CD4-positive, alpha-beta T cell (primary cell): ENCODE data around the gene GSTT4. TPM values are rescaled to one million over a fixed set of nuclear protein-coding genes. Genes with fewer than 3 reads are reported as not detected.
"Not testable (repeated sequence)": the region's sequence is repeated elsewhere in the genome, so short reads cannot be mapped to it uniquely, and the experiment has no call there.

Experiments used
- ATAC-seq: fragments of 200-7000 bp; cut with Tn5 transposase; one replicate; pipeline ENCODE4 v1.10.0; 2022; ENCODE audit warnings: mild to moderate bottlenecking; ENCODE audit not compliant: poor library complexity
- CTCF ChIA-PET: fragments of 350-600 bp; sonication (Branson Sonifier 250); formaldehyde crosslinking; loops from one replicate; lab custom pipeline; 2021; ENCODE audit warnings: antibody characterized with exemption, inconsistent platforms; lab: Charles Lee
- POLR2A ChIA-PET: fragments of 350-600 bp; sonication (Branson Sonifier 250); formaldehyde crosslinking; loops from one replicate; lab custom pipeline; 2021; ENCODE audit warnings: antibody characterized with exemption, inconsistent platforms; lab: Charles Lee
- DNase-seq, 14 experiments: peaks; one replicate each; pipeline ENCODE4 v3.0.0-alpha.2; 2013 to 2020; ENCODE audit warnings: mixed read lengths in 2 of 14
- H3K27ac ChIP-seq, 2 donors: one replicate each; pipeline versions ENCODE4 v1.5.1 to v1.7.0; 2013; ENCODE audit warnings: low read length in 2 of 2, low read depth in 1 of 2, mild to moderate bottlenecking in 1 of 2
- H3K27me3 ChIP-seq, 2 experiments: 1 replicate in 1 of 2; 2 replicates in 1 of 2; pipeline versions ENCODE4 v1.6.1 to v1.7.0; 2013; ENCODE audit warnings: low read length in 2 of 2, control low read depth in 1 of 2, mild to moderate bottlenecking in 1 of 2, moderate library complexity in 1 of 2; ENCODE audit not compliant: insufficient read depth in 2 of 2, control insufficient read depth in 1 of 2
- H3K36me3 ChIP-seq: one replicate; pipeline ENCODE4 v1.6.1; 2013; ENCODE audit warnings: low read length, control low read depth; ENCODE audit not compliant: insufficient read depth
- H3K4me1 ChIP-seq: one replicate; pipeline ENCODE4 v1.6.1; 2013; ENCODE audit warnings: low read length, control low read depth; ENCODE audit not compliant: insufficient read depth
- H3K4me3 ChIP-seq: one replicate; pipeline ENCODE4 v1.5.1; 2013; ENCODE audit warnings: mild to moderate bottlenecking, low read length, moderate library complexity
- H3K9me3 ChIP-seq, 2 experiments: 1 replicate in 1 of 2; 2 replicates in 1 of 2; pipeline versions ENCODE4 v1.6.1 to v1.7.0; 2013; ENCODE audit warnings: low read length in 2 of 2, mild to moderate bottlenecking in 2 of 2, control low read depth in 1 of 2, moderate library complexity in 1 of 2; ENCODE audit not compliant: control insufficient read depth in 1 of 2, insufficient read depth in 1 of 2
- H3K27ac Mint-ChIP-seq: one replicate; pipeline ENCODE4 v1.8.0; 2020; ENCODE audit warnings: mixed read lengths
- H3K27me3 Mint-ChIP-seq: one replicate; pipeline ENCODE4 v1.8.0; 2021; ENCODE audit warnings: mixed read lengths
- H3K36me3 Mint-ChIP-seq: one replicate; pipeline ENCODE4 v1.8.0; 2021; ENCODE audit warnings: low read depth, mixed read lengths
- H3K4me1 Mint-ChIP-seq: one replicate; pipeline ENCODE4 v1.8.0; 2021; ENCODE audit warnings: low read depth, mixed read lengths
- H3K4me3 Mint-ChIP-seq: one replicate; pipeline ENCODE4 v1.8.0; 2020; ENCODE audit warnings: mild to moderate bottlenecking, mixed read lengths
- H3K9me3 Mint-ChIP-seq: one replicate; pipeline ENCODE4 v1.8.0; 2020; ENCODE audit warnings: mixed read lengths
- intact Hi-C, 2 experiments: fragments of 100-400 bp; cut with DNase I in 1 of 2; cut with micrococcal nuclease in 1 of 2; formaldehyde crosslinking; loops; one replicate each; pipeline versions ENCODE4 v1.15.1 to v1.9.0; 2023 to 2025; cut with DNase I, micrococcal nuclease
- total RNA-seq, 174 experiments: library from RNA in 2 of 174; stranded (reverse) in 2 of 174; gene quantifications; one replicate each; pipeline ENCODE4 v1.2.3 and lab custom pipeline; 2021 to 2026
- TF ChIP-seq, protein P1 (sequence below): fragments of 200-600 bp; IDR thresholded peaks from one replicate; pipeline ENCODE4 v1.8.0; 2022; ENCODE audit warnings: antibody characterized with exemption, mild to moderate bottlenecking

GSTT4 gene
- total RNA-seq, 2 experiments from 2014 or later, result not detected

DNA sequence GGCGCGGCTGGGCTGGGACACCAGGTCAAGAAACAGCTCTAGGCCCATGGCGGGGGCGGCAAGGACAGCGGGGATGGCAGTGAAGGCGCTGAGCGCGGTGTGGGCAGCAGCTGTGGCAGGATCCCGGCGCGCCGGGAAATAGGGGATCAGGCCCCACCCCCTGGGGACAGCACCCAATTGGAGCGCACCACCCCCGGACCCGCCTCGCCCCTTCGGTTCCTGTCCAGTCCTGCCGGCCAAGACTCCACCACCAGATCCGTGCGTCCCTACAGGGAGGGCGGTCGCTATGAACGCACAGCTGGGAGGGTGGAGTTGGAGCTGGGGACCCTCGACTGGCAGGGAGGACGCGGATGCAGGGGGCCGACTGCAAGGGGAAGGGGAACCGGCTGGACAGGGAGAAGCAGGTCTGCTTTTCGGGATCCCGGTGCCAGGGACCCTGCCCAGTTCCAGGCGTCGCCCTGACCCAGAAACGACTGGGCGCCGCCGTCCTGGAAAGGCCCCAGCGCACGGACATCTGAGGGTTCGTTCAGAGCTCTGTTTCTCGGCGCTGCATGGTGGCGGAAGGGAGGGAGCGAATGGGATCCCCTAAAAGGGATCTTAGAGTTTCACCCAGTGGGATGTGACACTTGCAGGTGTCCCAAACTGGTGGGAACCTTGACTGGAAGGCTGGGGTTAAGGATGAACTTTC, 44.0 kb downstream of the GSTT4 start, which contains the start of gene GSTT2B:
GSTT2B (minus strand) TSS at position 112 of the 688 bp plus-strand sequence; CDS start at position 48, 64 bp downstream.
- H3K36me3 ChIP-seq, H3K4me1 ChIP-seq, H3K9me3 Mint-ChIP-seq, H3K9me3 ChIP-seq, H3K27ac ChIP-seq, H3K4me3 ChIP-seq, intact Hi-C loops, H3K27me3 ChIP-seq, H3K27me3 Mint-ChIP-seq, H3K4me3 Mint-ChIP-seq, H3K36me3 Mint-ChIP-seq, H3K4me1 Mint-ChIP-seq, CTCF ChIA-PET, DNase-seq, H3K27ac Mint-ChIP-seq, POLR2A ChIA-PET, ATAC-seq: not testable (repeated sequence)

DNA sequence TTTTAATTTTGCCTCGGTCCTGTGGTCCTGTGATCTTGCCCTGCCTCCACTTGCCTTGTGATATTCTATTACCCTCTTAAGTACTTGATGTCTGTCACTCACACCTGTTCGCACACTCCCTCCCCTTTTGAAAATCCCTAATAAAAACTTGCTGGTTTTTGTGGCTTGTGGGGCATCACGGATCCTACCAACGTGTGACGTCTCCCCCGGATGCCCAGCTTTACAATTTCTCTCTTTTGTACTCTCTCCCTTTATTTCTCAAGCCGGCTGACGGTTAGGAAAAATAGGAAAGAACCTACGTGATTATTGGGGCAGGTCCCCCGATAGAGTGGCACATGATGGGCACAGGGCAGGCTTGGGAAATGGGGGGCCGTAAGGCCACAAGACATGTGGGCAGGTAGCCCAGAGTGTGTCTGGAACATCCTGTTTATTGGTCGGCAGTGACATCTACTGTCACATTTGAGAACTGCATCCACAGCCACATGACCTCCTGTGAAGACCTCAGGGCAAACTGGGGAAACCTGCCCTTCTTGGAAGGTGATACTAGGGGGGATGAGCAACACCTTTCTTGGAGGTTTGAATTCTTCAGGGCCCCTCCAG, 48.9 kb downstream of the GSTT4 start:
- DNase-seq (peak; percentile 50 to 89 (median 75)), ATAC-seq (peak; percentile 96)
- H3K27me3 Mint-ChIP-seq, POLR2A ChIA-PET, H3K27ac Mint-ChIP-seq, H3K9me3 ChIP-seq, H3K36me3 Mint-ChIP-seq, H3K4me3 Mint-ChIP-seq, H3K27me3 ChIP-seq, H3K4me1 ChIP-seq, H3K36me3 ChIP-seq, H3K4me3 ChIP-seq, H3K4me1 Mint-ChIP-seq, H3K9me3 Mint-ChIP-seq, H3K27ac ChIP-seq: not testable (repeated sequence)
- intact Hi-C loops, result loop anchor here in 1 of 2 experiments (5.0 kb wide), 1 partner anchor 414 kb away; no protein-coding TSS in a partner anchor
- CTCF ChIA-PET, result interaction anchor here (0.6 to 1.3 kb wide), 3 partner anchors 96 to 219 kb away, joined by 3 to 6 read pairs (median 3); no protein-coding TSS in a partner anchor
- TF ChIP-seq, protein P1, sequence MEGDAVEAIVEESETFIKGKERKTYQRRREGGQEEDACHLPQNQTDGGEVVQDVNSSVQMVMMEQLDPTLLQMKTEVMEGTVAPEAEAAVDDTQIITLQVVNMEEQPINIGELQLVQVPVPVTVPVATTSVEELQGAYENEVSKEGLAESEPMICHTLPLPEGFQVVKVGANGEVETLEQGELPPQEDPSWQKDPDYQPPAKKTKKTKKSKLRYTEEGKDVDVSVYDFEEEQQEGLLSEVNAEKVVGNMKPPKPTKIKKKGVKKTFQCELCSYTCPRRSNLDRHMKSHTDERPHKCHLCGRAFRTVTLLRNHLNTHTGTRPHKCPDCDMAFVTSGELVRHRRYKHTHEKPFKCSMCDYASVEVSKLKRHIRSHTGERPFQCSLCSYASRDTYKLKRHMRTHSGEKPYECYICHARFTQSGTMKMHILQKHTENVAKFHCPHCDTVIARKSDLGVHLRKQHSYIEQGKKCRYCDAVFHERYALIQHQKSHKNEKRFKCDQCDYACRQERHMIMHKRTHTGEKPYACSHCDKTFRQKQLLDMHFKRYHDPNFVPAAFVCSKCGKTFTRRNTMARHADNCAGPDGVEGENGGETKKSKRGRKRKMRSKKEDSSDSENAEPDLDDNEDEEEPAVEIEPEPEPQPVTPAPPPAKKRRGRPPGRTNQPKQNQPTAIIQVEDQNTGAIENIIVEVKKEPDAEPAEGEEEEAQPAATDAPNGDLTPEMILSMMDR, result peak; percentile 76

DNA sequence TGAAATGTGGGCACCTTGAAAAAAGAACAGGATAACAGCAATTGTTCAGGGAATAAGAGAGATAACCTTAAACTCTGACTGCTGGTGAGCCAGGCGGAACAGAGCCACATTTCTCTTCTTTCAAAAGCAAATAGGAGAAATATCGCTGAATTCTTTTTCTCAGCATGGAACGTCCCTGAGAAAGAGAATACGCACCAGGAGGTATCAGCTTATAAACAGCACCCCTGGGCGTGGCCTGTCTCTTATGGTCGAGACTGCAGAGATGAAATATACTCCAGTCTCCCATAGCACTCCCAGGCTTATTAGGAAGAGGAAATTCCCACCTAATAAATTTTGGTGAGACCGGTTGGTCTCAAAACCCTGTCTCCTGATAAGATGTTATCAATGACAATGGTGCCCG, 49.4 kb downstream of the GSTT4 start:
- H3K4me3 ChIP-seq, H3K27me3 ChIP-seq, H3K9me3 ChIP-seq, ATAC-seq, H3K27ac ChIP-seq, H3K4me1 ChIP-seq, H3K36me3 Mint-ChIP-seq, H3K27ac Mint-ChIP-seq, POLR2A ChIA-PET, H3K27me3 Mint-ChIP-seq, H3K9me3 Mint-ChIP-seq, H3K4me1 Mint-ChIP-seq, H3K36me3 ChIP-seq, DNase-seq, H3K4me3 Mint-ChIP-seq: not testable (repeated sequence)
- intact Hi-C loops, result loop anchor here in 1 of 2 experiments (5.0 kb wide), 1 partner anchor 414 kb away; no protein-coding TSS in a partner anchor
- CTCF ChIA-PET, result interaction anchor here (0.6 to 1.3 kb wide), 3 partner anchors 96 to 219 kb away, joined by 3 to 6 read pairs (median 3); no protein-coding TSS in a partner anchor

DNA sequence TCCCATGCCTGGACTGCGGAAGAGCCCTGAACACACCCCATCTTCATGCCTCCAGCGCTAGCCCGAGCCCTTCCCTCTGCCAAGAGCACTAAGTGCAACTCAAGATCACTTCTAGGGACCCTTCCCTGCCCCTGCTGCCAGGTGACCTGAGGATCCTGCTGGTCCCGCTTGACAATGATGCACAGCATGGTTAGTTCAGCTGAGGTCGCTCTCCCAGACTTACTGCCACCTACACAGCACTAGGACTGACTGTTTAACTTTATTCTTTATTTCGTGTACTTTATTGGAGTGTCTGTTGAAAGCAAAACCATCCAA, 50.3 kb downstream of the GSTT4 start:
- H3K4me3 Mint-ChIP-seq, H3K27me3 ChIP-seq, CTCF ChIA-PET, H3K36me3 ChIP-seq, H3K27ac ChIP-seq, H3K9me3 Mint-ChIP-seq, H3K27ac Mint-ChIP-seq, DNase-seq, POLR2A ChIA-PET, ATAC-seq, H3K4me1 Mint-ChIP-seq, H3K27me3 Mint-ChIP-seq, H3K4me1 ChIP-seq, H3K36me3 Mint-ChIP-seq, H3K4me3 ChIP-seq, H3K9me3 ChIP-seq: not testable (repeated sequence)
- intact Hi-C loops, result loop anchor here in 1 of 2 experiments (5.0 kb wide), 3 partner anchors 52 to 413 kb away; partner anchors contain the start of gene GSTT4

DNA sequence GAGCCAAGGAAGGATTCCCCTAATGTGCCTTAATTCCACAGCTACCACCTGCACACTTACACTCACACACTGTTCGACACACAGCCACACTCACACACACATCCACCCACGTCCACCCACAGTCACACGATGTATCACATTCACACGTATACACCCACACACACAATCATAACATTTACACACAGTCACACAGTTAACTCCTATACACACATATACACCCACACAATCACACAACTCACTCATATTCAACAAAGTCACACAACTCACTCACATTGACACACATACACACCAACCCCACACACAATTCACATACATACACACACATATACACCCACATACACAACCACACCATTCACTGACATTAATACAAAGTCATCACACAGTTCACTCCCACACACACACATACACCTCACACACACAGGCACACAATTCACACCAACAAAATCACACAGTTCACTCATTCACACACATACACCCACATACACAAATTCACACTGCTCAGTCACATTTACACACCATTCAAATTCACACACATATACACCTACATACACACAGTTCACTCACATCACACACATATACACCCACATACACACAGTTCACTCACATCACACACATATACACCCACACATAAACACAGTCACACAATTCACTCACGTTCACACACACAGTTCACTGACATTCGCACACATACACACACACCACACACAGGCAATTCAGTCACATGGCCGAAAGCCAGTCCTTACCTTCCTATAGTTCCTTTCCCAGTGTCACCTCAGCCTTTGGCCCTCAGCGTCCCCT, 50.9 kb downstream of the GSTT4 start:
- H3K4me3 ChIP-seq, DNase-seq, H3K27ac Mint-ChIP-seq, CTCF ChIA-PET, H3K4me3 Mint-ChIP-seq, H3K27me3 ChIP-seq, ATAC-seq, H3K4me1 Mint-ChIP-seq, H3K9me3 ChIP-seq, H3K4me1 ChIP-seq, H3K9me3 Mint-ChIP-seq, H3K36me3 ChIP-seq, POLR2A ChIA-PET, H3K27ac ChIP-seq, H3K27me3 Mint-ChIP-seq, H3K36me3 Mint-ChIP-seq: not testable (repeated sequence)
- intact Hi-C loops, result loop anchor here in 1 of 2 experiments (5.0 kb wide), 2 partner anchors 53 to 92 kb away; partner anchors contain the start of gene GSTT4

DNA sequence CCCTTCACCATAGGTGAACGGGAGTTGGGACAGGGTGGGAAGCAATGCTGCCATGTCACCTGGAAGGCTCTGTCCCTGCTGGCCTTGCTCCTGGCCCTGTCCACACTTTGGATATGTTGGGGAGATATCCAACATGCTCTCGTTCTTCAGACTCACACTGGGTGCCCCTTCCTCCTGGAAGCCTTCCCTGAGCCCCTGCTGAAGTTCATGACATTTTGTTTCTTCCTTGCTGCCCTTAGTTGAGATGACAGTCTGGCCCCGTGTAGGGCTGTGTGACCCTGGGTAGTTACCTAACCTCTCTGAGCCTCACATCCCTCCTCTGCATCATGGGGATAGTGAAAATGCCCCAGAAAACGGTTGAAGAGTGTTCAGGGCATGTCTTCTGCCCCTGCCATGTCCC, 51.8 kb downstream of the GSTT4 start:
- H3K9me3 ChIP-seq, CTCF ChIA-PET, H3K4me3 Mint-ChIP-seq, DNase-seq, H3K36me3 ChIP-seq, H3K36me3 Mint-ChIP-seq, H3K27ac Mint-ChIP-seq, H3K4me1 ChIP-seq, H3K27me3 ChIP-seq, H3K4me3 ChIP-seq, ATAC-seq, H3K4me1 Mint-ChIP-seq, H3K9me3 Mint-ChIP-seq, H3K27ac ChIP-seq, H3K27me3 Mint-ChIP-seq: not testable (repeated sequence)
- intact Hi-C loops, result loop anchor here in 1 of 2 experiments (5.0 kb wide), 2 partner anchors 54 to 91 kb away; partner anchors contain the start of gene GSTT4
- POLR2A ChIA-PET, result interaction anchor here (0.5 kb wide), 1 partner anchor 331 kb away, joined by 3 read pairs; no protein-coding TSS in a partner anchor
